GM06990 (cell line): ENCODE measurements around the gene PRRT2.
A peak's percentile ranks its signal among the peaks of the same experiment; 100 is the strongest.

Experiments used
- DNase-seq: peaks from one replicate; pipeline ENCODE4 v3.0.0-alpha.2; 2011; ENCODE audit not compliant: insufficient read length; ENCODE audit errors: extremely low read depth
- H3K27me3 ChIP-seq: replicated peaks from 2 replicates; pipeline ENCODE4 v1.6.0; 2011; ENCODE audit warnings: low read length; ENCODE audit not compliant: control insufficient read depth, insufficient read depth
- H3K36me3 ChIP-seq: 2 replicates; pipeline ENCODE4 v1.5.1; 2011; ENCODE audit warnings: low read length; ENCODE audit not compliant: control insufficient read depth, insufficient read depth
- H3K4me3 ChIP-seq: replicated peaks from 2 replicates; pipeline ENCODE4 v1.5.1; 2011; ENCODE audit warnings: low read depth, mild to moderate bottlenecking, control low read depth, low read length
- CTCF ChIP-seq: IDR thresholded peaks from 2 replicates; pipeline ENCODE4 v1.5.1; 2011; ENCODE audit warnings: low read length, control low read depth, mild to moderate bottlenecking, inconsistent platforms; ENCODE audit not compliant: insufficient read depth, poor library complexity, severe bottlenecking

The PRRT2 gene

DNA sequence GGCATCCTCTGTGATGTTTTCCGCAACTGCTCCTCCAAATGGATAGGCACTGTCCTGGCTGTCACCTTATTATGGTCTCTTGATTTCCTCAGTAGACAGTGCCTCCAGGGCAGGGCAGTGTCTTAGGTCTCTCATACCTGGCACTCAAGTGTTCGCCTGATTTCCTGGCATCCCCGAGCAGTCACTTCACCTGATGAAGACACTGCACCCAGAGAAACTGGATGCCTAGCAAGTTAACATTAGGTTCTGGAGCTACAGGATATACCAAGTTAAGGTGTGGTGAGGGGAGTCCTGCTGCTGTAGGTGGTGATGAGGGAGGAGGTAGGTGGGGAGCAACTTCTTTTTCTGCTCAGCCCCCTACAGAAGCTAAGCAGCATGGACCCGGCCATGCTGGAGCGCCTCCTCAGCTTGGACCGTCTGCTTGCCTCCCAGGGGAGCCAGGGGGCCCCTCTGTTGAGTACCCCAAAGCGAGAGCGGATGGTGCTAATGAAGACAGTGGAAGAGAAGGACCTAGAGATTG lies 9.5 kb upstream of the PRRT2 start:
- no peaks in the 10 kb centered on the region for H3K27me3 ChIP-seq
- no peak for TF ChIP-seq CTCF
- peaks cover 29% of the 10 kb centered on the region for H3K36me3 ChIP-seq
- DNase-seq = no peak
- H3K4me3 ChIP-seq = no peak overlapping the region

- no peak for TF ChIP-seq CTCF
- no peak for DNase-seq
- Histone ChIP-seq H3K27me3 (no peaks in the 10 kb centered on the region), H3K36me3 (peaks cover 23% of the 10 kb centered on the region), H3K4me3 (no peak overlapping the region; the same call in 1 of the 2 replicates)
These were observed 8.0 kb upstream of the PRRT2 start for GRCh38 chr16:29804020-29804419.

- Histone ChIP-seq H3K36me3 (peaks cover 21% of the 10 kb centered on the region), H3K27me3 (no peaks in the 10 kb centered on the region)
- no peak for DNase-seq
These were observed 7.3 kb upstream of the PRRT2 start for GRCh38 chr16:29804455-29805231.

DNA sequence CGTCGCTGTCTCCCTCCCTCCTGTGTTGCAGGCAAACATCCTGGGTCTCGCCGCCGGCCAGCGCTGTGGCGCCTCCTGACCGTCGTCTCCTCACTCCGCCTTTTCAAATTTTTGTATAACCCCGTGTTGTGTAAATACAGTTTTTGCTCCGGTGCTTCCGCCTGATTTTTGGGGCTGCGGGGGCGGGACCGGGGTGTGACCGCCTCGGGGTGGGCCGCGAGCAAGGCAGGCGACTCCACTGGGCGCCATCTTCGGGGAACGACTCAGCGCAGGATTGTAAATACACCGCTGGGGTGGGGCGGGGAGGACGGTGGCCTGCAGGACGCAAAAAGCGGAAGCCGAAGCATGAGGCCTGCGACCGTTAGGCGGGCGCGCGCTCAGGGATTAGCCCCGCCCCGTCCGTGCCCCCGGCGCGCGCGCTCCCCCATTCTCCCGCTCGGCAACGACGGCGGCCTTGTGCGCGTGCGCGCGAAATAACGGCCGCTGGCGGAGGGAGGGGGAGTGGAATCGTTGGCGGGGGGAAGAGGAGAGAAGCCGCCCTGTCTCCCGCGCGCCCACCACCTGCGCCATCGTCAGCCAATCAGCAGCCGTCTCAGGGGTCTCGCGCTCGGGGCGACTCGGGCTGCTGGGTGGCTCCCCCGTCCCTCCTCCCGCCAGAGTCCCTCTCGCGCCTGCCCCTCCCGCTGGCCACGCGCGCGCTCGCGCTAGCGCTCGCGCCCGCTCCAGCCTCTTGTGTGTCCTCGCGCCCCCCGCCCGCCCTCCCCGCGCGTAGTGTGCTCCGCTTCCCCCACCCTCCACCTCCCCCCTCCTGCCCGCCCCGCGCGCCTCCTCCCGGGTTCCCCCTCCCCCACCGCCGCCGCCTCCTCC lies 6.5 kb upstream of the PRRT2 start:
- TF ChIP-seq CTCF = peak; percentile 13
- peaks cover 22% of the 10 kb centered on the region for H3K36me3 ChIP-seq
- peak overlapping the region; percentile 89 for H3K4me3 ChIP-seq
- DNase-seq = peak; percentile 99
- H3K27me3 ChIP-seq = no peaks in the 10 kb centered on the region

More at GRCh38 chr16:29804455-29805231, 7.3 kb upstream of the PRRT2 start:
- TF ChIP-seq CTCF = no peak
- peak overlapping the region; percentile 89 for H3K4me3 ChIP-seq

GRCh38 chr16:29806099-29806579 lies 5.9 kb upstream of the PRRT2 start, which contains the start of gene MAZ:
MAZ (plus strand) TSS chr16:29806529; CDS start chr16:29806702, 173 bp downstream.
- H3K4me3 ChIP-seq = peak within 1 kb of the TSS; percentile 89
- TF ChIP-seq CTCF = no peak
- H3K36me3 ChIP-seq = peaks cover 19% of the 10 kb centered on the region
- no peaks in the 10 kb centered on the region for H3K27me3 ChIP-seq
- peak; percentile 83 for DNase-seq
